AG09309 (cell line): ENCODE results near the gene DLGAP1.

Source experiments
- DNase-seq: peaks from one replicate; pipeline ENCODE4 v3.0.0-alpha.2; 2010; ENCODE audit warnings: low read depth
- H3K4me3 ChIP-seq: 2 replicates; pipeline ENCODE4 v1.5.1; 2011; ENCODE audit warnings: mild to moderate bottlenecking, low read depth, low read length, moderate library complexity; ENCODE audit not compliant: control insufficient read depth
- CTCF ChIP-seq: IDR thresholded peaks from 2 replicates; pipeline ENCODE4 v1.5.1; 2011; ENCODE audit warnings: mild to moderate bottlenecking, low read depth, low read length, inconsistent platforms; ENCODE audit not compliant: insufficient read depth, control insufficient read depth; ENCODE audit errors: missing control alignments

Gene DLGAP1

GRCh38 chr18:3504637-3505036 lies 950.5 kb downstream of the DLGAP1 start:
- no peak overlapping the region for H3K4me3 ChIP-seq
- no peak for DNase-seq
- no peak for TF ChIP-seq CTCF

- DNase-seq = no peak
- no peak for TF ChIP-seq CTCF
- no peak overlapping the region for H3K4me3 ChIP-seq
Measured at GRCh38 chr18:3502650-3503049, 952.5 kb downstream of the DLGAP1 start.

GRCh38 chr18:3500016-3500415 lies 955.1 kb downstream of the DLGAP1 start:
- H3K4me3 ChIP-seq = no peak overlapping the region
- no peak for DNase-seq
- no peak for TF ChIP-seq CTCF

GRCh38 chr18:3499501-3499900 lies 955.6 kb downstream of the DLGAP1 start:
- H3K4me3 ChIP-seq = peak overlapping the region; percentile 30
- no peak for TF ChIP-seq CTCF
- no peak for DNase-seq

GRCh38 chr18:3498698-3499471 lies 956.2 kb downstream of the DLGAP1 start:
- no peak for DNase-seq
- H3K4me3 ChIP-seq = peak overlapping the region; percentile 30
- TF ChIP-seq CTCF = no peak

GRCh38 chr18:3495691-3496430 lies 959.2 kb downstream of the DLGAP1 start:
- DNase-seq = no peak
- no peak overlapping the region for H3K4me3 ChIP-seq
- TF ChIP-seq CTCF = no peak
